HepG2 (cell line): ENCODE results near the gene CPAMD8. TPM values are rescaled to one million over a fixed set of nuclear protein-coding genes. Genes with fewer than 3 reads are reported as not detected.

Source experiments
- ATAC-seq: fragments of 200-7000 bp; cut with Tn5 transposase; 3 replicates; pipeline ENCODE4 v1.9.1; 2020; ENCODE audit warnings: mild to moderate bottlenecking, moderate library complexity
- BruUV-seq: library from RNA; stranded (reverse); fragments of 400-500 nt; replicated peaks from 2 replicates; lab custom pipeline; 2021; lab: Mats Ljungman, UMichigan
- CTCF ChIA-PET: fragments of 300-600 bp; formaldehyde crosslinking; extraction: SDS; loops from one replicate; lab custom pipeline; 2021; ENCODE audit warnings: low total read pairs, inconsistent platforms, low intra/inter-chr PET ratio; lab: Yijun Ruan, JAX
- POLR2A ChIA-PET: fragments of 350-600 bp; sonication (Branson Sonifier 250); formaldehyde crosslinking; loops from one replicate; lab custom pipeline; 2020; ENCODE audit warnings: antibody characterized with exemption, inconsistent platforms; lab: Yijun Ruan, JAX
- DNase-seq: peaks from one replicate; pipeline ENCODE4 v3.0.0-alpha.2; 2015; ENCODE audit warnings: low spot score
- FAIRE-seq: peaks from 3 replicates; lab custom pipeline; 2011; peaks lifted over from hg19 to GRCh38; lab: Jason Lieb, UNC
- H2AFZ ChIP-seq: one replicate; pipeline ENCODE4 v1.6.1; 2011; ENCODE audit warnings: low read length, inconsistent platforms
- H3K27ac ChIP-seq: fragments of 300-600 bp; 3 replicates; pipeline ENCODE4 v1.8.0; 2011; ENCODE audit warnings: mixed run types, mild to moderate bottlenecking, mixed read lengths, low read length, inconsistent platforms; ENCODE audit not compliant: insufficient read depth; ENCODE audit errors: extremely low read length
- H3K27me3 ChIP-seq, 2 experiments: fragments of 200-600 bp in 1 of 2; 2 replicates in 1 of 2; 3 replicates in 1 of 2; pipeline versions ENCODE4 v1.6.0 to v1.8.0; 2011; ENCODE audit warnings: low read length in 2 of 2, mild to moderate bottlenecking in 2 of 2, moderate library complexity in 2 of 2, inconsistent platforms in 1 of 2; ENCODE audit not compliant: insufficient read depth in 2 of 2, control insufficient read depth in 1 of 2
- H3K36me3 ChIP-seq, 2 experiments: fragments of 200-600 bp in 1 of 2; replicated peaks in 1 of 2; 2 replicates in 1 of 2; 3 replicates in 1 of 2; pipeline versions ENCODE4 v1.5.1 to v1.8.0; 2011; ENCODE audit warnings: low read length in 2 of 2, inconsistent platforms in 1 of 2; ENCODE audit not compliant: insufficient read depth in 2 of 2, control insufficient read depth in 1 of 2
- H3K4me1 ChIP-seq: 2 replicates; pipeline ENCODE4 v1.5.1; 2012; ENCODE audit warnings: low read length, inconsistent platforms; ENCODE audit not compliant: insufficient read depth
- H3K4me2 ChIP-seq: 2 replicates; pipeline ENCODE4 v1.6.0; 2011; ENCODE audit warnings: low read depth, low read length, inconsistent platforms
- H3K4me3 ChIP-seq, 3 experiments: fragments of 200-600 bp in 1 of 3; sonication (generic), shearing (Covaris generic) in 1 of 3; replicated peaks in 1 of 3; 2 replicates each; pipeline ENCODE4 v1.5.1; 2011 to 2016; ENCODE audit warnings: low read length in 3 of 3, inconsistent platforms in 2 of 3, low read depth in 2 of 3, mild to moderate bottlenecking in 2 of 3, control low read depth in 1 of 3, mixed read lengths in 1 of 3; ENCODE audit not compliant: insufficient read depth in 1 of 3
- H3K79me2 ChIP-seq: one replicate; pipeline ENCODE4 v1.6.1; 2011; ENCODE audit warnings: low read length, inconsistent platforms; ENCODE audit not compliant: insufficient read depth
- H3K9ac ChIP-seq: 2 replicates; pipeline ENCODE4 v1.6.0; 2011; ENCODE audit warnings: mild to moderate bottlenecking, low read depth, low read length, inconsistent platforms; ENCODE audit not compliant: insufficient read depth
- H3K9me3 ChIP-seq: 2 replicates; pipeline ENCODE4 v1.5.1; 2012; ENCODE audit warnings: mild to moderate bottlenecking, low read length
- H4K20me1 ChIP-seq: 2 replicates; pipeline ENCODE4 v1.6.0; 2011; ENCODE audit warnings: inconsistent platforms, mild to moderate bottlenecking, low read length, moderate library complexity; ENCODE audit not compliant: insufficient read depth
- EEA1 ChIP-seq: sonication (generic); formaldehyde crosslinking; IDR thresholded peaks from 2 replicates; pipeline ENCODE4 v1.5.1; 2020; ENCODE audit warnings: mild to moderate bottlenecking, missing genetic modification reagents, borderline replicate concordance
- FLYWCH1 ChIP-seq: sonication (generic); formaldehyde crosslinking; IDR thresholded peaks from 2 replicates; pipeline ENCODE4 v1.8.1; 2023; ENCODE audit warnings: mild to moderate bottlenecking, missing genetic modification reagents
- GZF1 ChIP-seq: sonication (generic); formaldehyde crosslinking; IDR thresholded peaks from 2 replicates; pipeline ENCODE4 v1.5.1; 2020; ENCODE audit warnings: mild to moderate bottlenecking, missing genetic modification reagents
- HNRNPL ChIP-seq: fragments of 200-400 bp; formaldehyde crosslinking; IDR thresholded peaks from 2 replicates; pipeline ENCODE4 v1.6.1; 2017; ENCODE audit warnings: mild to moderate bottlenecking, low read depth, low read length
- NONO ChIP-seq, 2 experiments: fragments of 450-650 bp in 1 of 2; sonication (generic) in 1 of 2; formaldehyde crosslinking in 1 of 2; IDR thresholded peaks in 1 of 2; conservative IDR thresholded peaks in 1 of 2; 2 replicates each; pipeline versions ENCODE4 v1.6.1 to v1.8.0; 2017 to 2022; ENCODE audit warnings: mild to moderate bottlenecking in 1 of 2, missing genetic modification reagents in 1 of 2, moderate library complexity in 1 of 2
- SATB2 ChIP-seq: sonication (generic); formaldehyde crosslinking; IDR thresholded peaks from 2 replicates; pipeline ENCODE4 v1.5.0; 2020; ENCODE audit warnings: missing genetic modification reagents
- SP4 ChIP-seq: sonication (generic); formaldehyde crosslinking; IDR thresholded peaks from 2 replicates; pipeline ENCODE4 v1.8.1; 2023; ENCODE audit warnings: mild to moderate bottlenecking, missing genetic modification reagents
- SPEN ChIP-seq: sonication (generic); formaldehyde crosslinking; IDR thresholded peaks from 2 replicates; pipeline ENCODE4 v1.5.1; 2020; ENCODE audit warnings: low read depth, mild to moderate bottlenecking, missing genetic modification reagents
- ZNF333 ChIP-seq: sonication (generic); formaldehyde crosslinking; IDR thresholded peaks from 2 replicates; pipeline ENCODE4 v1.4.0; 2020; ENCODE audit warnings: mild to moderate bottlenecking, missing genetic modification reagents, borderline replicate concordance
- ZNF33B ChIP-seq: sonication (generic); formaldehyde crosslinking; IDR thresholded peaks from 2 replicates; pipeline ENCODE4 v1.5.1; 2020; ENCODE audit warnings: mild to moderate bottlenecking, missing genetic modification reagents
- ZNF777 ChIP-seq: sonication (generic); formaldehyde crosslinking; IDR thresholded peaks from 2 replicates; pipeline ENCODE4 v1.4.0; 2020; ENCODE audit warnings: missing genetic modification reagents
- WGBS: methylation state at CpG from one replicate; pipeline ENCODE4 v1.1.6; 2017; ENCODE audit warnings: low lambda C conversion rate; 5-methylcytosine and 5-hydroxymethylcytosine counted together
- in situ Hi-C: cut with HindIII; loops from 2 replicates; pipeline ENCODE4 v1.10.0; 2017; ENCODE audit warnings: low pct_unique_long_range_greater_than_20kb; ENCODE audit not compliant: extremely low pct_ligation_motif_present
- intact Hi-C: fragments of 100-400 bp; cut with micrococcal nuclease; formaldehyde crosslinking; loops from one replicate; pipeline ENCODE4 v1.10.0; 2022; ENCODE audit not compliant: unreplicated experiment
- polyA plus RNA-seq, 8 experiments: library from polyadenylated mRNA; depleted of rRNA in 3 of 8; stranded (reverse) in 7 of 8; unstranded in 1 of 8; fragments of >200 nt; fragmentation: Illumina TruSeq in 4 of 8; extraction: Trizol in 4 of 8; gene quantifications; 2 replicates each; pipeline versions ENCODE4 v1.2.1 to v1.2.3, GENCODE V29; 2011 to 2016; ENCODE audit warnings: low read depth in 4 of 8, missing spikeins in 1 of 8, mixed read lengths in 1 of 8; ENCODE audit not compliant: insufficient read depth in 1 of 8
- total RNA-seq, 5 experiments: library from RNA; depleted of rRNA; stranded (reverse); fragments of >200 nt; fragmentation: Illumina TruSeq; extraction: Trizol; gene quantifications; 2 replicates each; pipeline ENCODE4 v1.2.3, GENCODE V29; 2016; ENCODE audit warnings: low read depth in 1 of 5
- TF ChIP-seq, protein P1 (sequence below): sonication (generic); formaldehyde crosslinking; IDR thresholded peaks from 2 replicates; pipeline ENCODE4 v1.8.0; 2022; ENCODE audit warnings: mild to moderate bottlenecking, missing genetic modification reagents, moderate library complexity
- TF ChIP-seq, protein P2 (sequence below): sonication (generic); formaldehyde crosslinking; IDR thresholded peaks from 2 replicates; pipeline ENCODE4 v1.8.1; 2023; ENCODE audit warnings: missing genetic modification reagents, mild to moderate bottlenecking, borderline replicate concordance
- TF ChIP-seq, protein P3 (sequence below): sonication (generic); formaldehyde crosslinking; IDR thresholded peaks from 2 replicates; pipeline ENCODE4 v1.5.0; 2020; ENCODE audit warnings: mild to moderate bottlenecking, missing genetic modification reagents, borderline replicate concordance
- TF ChIP-seq, protein P4 (sequence below): sonication (generic); formaldehyde crosslinking; IDR thresholded peaks from 2 replicates; pipeline ENCODE4 v1.9.0; 2022; ENCODE audit warnings: missing genetic modification reagents, mild to moderate bottlenecking, borderline replicate concordance
- TF ChIP-seq, protein P5 (sequence below): IDR thresholded peaks from 2 replicates; pipeline ENCODE4 v1.6.1; 2012; ENCODE audit warnings: low read depth, low read length, improper control_type of control experiment

CPAMD8 gene
- total and polyA plus RNA-seq, 2 of the 13 experiments (the other 11 are each of a cell fraction or from before 2014, with no cell fraction given) = 0.29 to 0.34 TPM

DNA sequence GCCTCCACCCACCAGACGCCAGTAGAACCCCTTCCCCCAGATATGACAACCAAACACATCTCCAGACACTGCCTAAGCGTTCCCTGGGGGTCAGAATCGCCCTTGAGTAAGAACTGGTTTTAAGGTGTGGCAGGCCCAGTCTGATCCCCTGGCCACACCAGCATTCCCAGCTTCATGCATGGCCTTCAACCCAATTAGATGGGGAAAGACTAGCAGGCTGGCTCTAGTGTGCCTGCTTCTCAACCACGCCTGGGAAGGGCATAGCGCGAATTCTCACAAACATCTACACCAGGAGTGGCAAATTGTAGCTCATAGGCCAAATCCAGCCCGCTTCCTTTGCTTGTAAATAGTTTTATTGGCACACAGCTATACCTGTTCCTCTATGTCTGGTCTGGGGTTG lies 35.1 kb upstream of the CPAMD8 start:
- H3K27ac ChIP-seq = no peak overlapping the region
- peaks cover 4% of the 10 kb centered on the region; the same call in 1 of the 2 replicates for H3K9me3 ChIP-seq
- in situ Hi-C loops = no loop called here
- ATAC-seq = no peak
- no TSS peak for BruUV-seq
- H3K36me3 ChIP-seq = peaks cover 19 to 55% of the 10 kb centered on the region in 2 experiments; a peak in 4 of 5 replicates
- no peak for DNase-seq
- H3K9ac ChIP-seq = no peak overlapping the region
- no peak overlapping the region for H3K4me2 ChIP-seq
- intact Hi-C loops = no loop called here
- ChIA-PET POLR2A (no interaction called here), CTCF (no interaction called here)
- 100% methylated on average over 6 of the region's 7 CpGs for WGBS
- H2AFZ ChIP-seq = no peak overlapping the region
- FAIRE-seq = no peak
- H3K79me2 ChIP-seq = peaks cover 15% of the 10 kb centered on the region
- no peak overlapping the region for H3K4me3 ChIP-seq
- no peaks in the 10 kb centered on the region; the same call in 1 of the 2 replicates for H4K20me1 ChIP-seq
- no peaks in the 10 kb centered on the region for H3K4me1 ChIP-seq
- no peaks in the 10 kb centered on the region for H3K27me3 ChIP-seq
- TF ChIP-seq, protein P1, sequence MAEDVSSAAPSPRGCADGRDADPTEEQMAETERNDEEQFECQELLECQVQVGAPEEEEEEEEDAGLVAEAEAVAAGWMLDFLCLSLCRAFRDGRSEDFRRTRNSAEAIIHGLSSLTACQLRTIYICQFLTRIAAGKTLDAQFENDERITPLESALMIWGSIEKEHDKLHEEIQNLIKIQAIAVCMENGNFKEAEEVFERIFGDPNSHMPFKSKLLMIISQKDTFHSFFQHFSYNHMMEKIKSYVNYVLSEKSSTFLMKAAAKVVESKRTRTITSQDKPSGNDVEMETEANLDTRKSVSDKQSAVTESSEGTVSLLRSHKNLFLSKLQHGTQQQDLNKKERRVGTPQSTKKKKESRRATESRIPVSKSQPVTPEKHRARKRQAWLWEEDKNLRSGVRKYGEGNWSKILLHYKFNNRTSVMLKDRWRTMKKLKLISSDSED = no peak
- TF ChIP-seq ZNF777 = no peak
- TF ChIP-seq ZNF33B (CRISPR knock-in tag) = no peak
- TF ChIP-seq FLYWCH1 = no peak
- no peak for TF ChIP-seq SPEN (CRISPR knock-in tag)
- TF ChIP-seq NONO (IDR thresholded peaks at IDR 0.05) = no peak
- TF ChIP-seq NONO (CRISPR knock-in tag; conservative IDR thresholded peaks at IDR 0.05) = no peak
- TF ChIP-seq HNRNPL = no peak
- TF ChIP-seq SP4 (CRISPR knock-in tag) = no peak
- TF ChIP-seq GZF1 (CRISPR knock-in tag) = no peak
- TF ChIP-seq, protein P2, sequence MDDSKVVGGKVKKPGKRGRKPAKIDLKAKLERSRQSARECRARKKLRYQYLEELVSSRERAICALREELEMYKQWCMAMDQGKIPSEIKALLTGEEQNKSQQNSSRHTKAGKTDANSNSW = no peak
- TF ChIP-seq SATB2 (CRISPR knock-in tag) = no peak
- TF ChIP-seq, protein P3, sequence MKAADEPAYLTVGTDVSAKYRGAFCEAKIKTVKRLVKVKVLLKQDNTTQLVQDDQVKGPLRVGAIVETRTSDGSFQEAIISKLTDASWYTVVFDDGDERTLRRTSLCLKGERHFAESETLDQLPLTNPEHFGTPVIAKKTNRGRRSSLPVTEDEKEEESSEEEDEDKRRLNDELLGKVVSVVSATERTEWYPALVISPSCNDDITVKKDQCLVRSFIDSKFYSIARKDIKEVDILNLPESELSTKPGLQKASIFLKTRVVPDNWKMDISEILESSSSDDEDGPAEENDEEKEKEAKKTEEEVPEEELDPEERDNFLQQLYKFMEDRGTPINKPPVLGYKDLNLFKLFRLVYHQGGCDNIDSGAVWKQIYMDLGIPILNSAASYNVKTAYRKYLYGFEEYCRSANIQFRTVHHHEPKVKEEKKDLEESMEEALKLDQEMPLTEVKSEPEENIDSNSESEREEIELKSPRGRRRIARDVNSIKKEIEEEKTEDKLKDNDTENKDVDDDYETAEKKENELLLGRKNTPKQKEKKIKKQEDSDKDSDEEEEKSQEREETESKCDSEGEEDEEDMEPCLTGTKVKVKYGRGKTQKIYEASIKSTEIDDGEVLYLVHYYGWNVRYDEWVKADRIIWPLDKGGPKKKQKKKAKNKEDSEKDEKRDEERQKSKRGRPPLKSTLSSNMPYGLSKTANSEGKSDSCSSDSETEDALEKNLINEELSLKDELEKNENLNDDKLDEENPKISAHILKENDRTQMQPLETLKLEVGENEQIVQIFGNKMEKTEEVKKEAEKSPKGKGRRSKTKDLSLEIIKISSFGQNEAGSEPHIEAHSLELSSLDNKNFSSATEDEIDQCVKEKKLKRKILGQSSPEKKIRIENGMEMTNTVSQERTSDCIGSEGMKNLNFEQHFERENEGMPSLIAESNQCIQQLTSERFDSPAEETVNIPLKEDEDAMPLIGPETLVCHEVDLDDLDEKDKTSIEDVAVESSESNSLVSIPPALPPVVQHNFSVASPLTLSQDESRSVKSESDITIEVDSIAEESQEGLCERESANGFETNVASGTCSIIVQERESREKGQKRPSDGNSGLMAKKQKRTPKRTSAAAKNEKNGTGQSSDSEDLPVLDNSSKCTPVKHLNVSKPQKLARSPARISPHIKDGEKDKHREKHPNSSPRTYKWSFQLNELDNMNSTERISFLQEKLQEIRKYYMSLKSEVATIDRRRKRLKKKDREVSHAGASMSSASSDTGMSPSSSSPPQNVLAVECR = no peak
- TF ChIP-seq, protein P4, sequence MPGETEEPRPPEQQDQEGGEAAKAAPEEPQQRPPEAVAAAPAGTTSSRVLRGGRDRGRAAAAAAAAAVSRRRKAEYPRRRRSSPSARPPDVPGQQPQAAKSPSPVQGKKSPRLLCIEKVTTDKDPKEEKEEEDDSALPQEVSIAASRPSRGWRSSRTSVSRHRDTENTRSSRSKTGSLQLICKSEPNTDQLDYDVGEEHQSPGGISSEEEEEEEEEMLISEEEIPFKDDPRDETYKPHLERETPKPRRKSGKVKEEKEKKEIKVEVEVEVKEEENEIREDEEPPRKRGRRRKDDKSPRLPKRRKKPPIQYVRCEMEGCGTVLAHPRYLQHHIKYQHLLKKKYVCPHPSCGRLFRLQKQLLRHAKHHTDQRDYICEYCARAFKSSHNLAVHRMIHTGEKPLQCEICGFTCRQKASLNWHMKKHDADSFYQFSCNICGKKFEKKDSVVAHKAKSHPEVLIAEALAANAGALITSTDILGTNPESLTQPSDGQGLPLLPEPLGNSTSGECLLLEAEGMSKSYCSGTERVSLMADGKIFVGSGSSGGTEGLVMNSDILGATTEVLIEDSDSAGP (CRISPR knock-in tag) = no peak
- no peak for TF ChIP-seq EEA1 (CRISPR knock-in tag)
- TF ChIP-seq ZNF333 (CRISPR knock-in tag) = no peak
- TF ChIP-seq, protein P5, sequence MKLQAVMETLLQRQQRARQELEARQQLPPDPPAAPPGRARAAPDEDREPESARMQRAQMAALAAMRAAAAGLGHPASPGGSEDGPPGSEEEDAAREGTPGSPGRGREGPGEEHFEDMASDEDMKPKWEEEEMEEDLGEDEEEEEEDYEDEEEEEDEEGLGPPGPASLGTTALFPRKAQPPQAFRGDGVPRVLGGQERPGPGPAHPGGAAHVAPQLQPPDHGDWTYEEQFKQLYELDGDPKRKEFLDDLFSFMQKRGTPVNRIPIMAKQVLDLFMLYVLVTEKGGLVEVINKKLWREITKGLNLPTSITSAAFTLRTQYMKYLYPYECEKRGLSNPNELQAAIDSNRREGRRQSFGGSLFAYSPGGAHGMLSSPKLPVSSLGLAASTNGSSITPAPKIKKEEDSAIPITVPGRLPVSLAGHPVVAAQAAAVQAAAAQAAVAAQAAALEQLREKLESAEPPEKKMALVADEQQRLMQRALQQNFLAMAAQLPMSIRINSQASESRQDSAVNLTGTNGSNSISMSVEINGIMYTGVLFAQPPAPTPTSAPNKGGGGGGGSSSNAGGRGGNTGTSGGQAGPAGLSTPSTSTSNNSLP = no peak
